HG03135 (cell line): ENCODE measurements around the gene ITK.

Experiments used
- ATAC-seq: cut with Tn5 transposase; IDR thresholded peaks from one replicate; pipeline ENCODE4 v1.9.1; 2021; ENCODE audit warnings: mild to moderate bottlenecking, moderate library complexity; ENCODE audit not compliant: unreplicated experiment

The ITK gene

GRCh38 chr5:157278319-157279037, 97.8 kb downstream of the ITK start:
- ATAC-seq: no peak

GRCh38 chr5:157279605-157280239, 99.1 kb downstream of the ITK start:
- no peak for ATAC-seq

GRCh38 chr5:157280927-157281326, 100.3 kb downstream of the ITK start:
- ATAC-seq: no peak

- ATAC-seq: no peak
These were observed 101.5 kb downstream of the ITK start for GRCh38 chr5:157282150-157282549.

GRCh38 chr5:157283434-157283833, 102.8 kb downstream of the ITK start:
- ATAC-seq: peak; percentile 99

GRCh38 chr5:157284458-157285212, 104.0 kb downstream of the ITK start:
- no peak for ATAC-seq

- ATAC-seq: no peak
These were observed 104.8 kb downstream of the ITK start for GRCh38 chr5:157285310-157286035.

- ATAC-seq: no peak
These were observed 106.1 kb downstream of the ITK start for GRCh38 chr5:157286761-157287211.

- no peak for ATAC-seq
These were observed 107.9 kb downstream of the ITK start for GRCh38 chr5:157288405-157289163.

- no peak for ATAC-seq
These were observed 108.7 kb downstream of the ITK start for GRCh38 chr5:157289164-157289819.

- ATAC-seq: no peak
These were observed 109.7 kb downstream of the ITK start for GRCh38 chr5:157290156-157290980.

- peak; percentile 93 for ATAC-seq
These were observed 110.5 kb downstream of the ITK start for GRCh38 chr5:157290981-157291711.

GRCh38 chr5:157292599-157292998, 112.0 kb downstream of the ITK start:
- ATAC-seq: no peak

- ATAC-seq: no peak
These were observed 113.9 kb downstream of the ITK start for GRCh38 chr5:157294407-157295091.

GRCh38 chr5:157295247-157295646, 114.6 kb downstream of the ITK start:
- no peak for ATAC-seq

- no peak for ATAC-seq
These were observed 119.9 kb downstream of the ITK start for GRCh38 chr5:157300564-157300963.

- no peak for ATAC-seq
These were observed 120.4 kb downstream of the ITK start for GRCh38 chr5:157301066-157301465.

GRCh38 chr5:157303023-157303422, 122.4 kb downstream of the ITK start:
- ATAC-seq: no peak
